MCF 10A (cell line): ENCODE results near the gene SIRPB2. TPM values are rescaled to one million over a fixed set of nuclear protein-coding genes. Genes with fewer than 3 reads are reported as not detected.
A peak's percentile ranks its signal among the peaks of the same experiment; 100 is the strongest.

Experiments used
- BruUV-seq: library from RNA; stranded (reverse); fragments of 400-500 nt; replicated peaks from 2 replicates; lab custom pipeline; 2021; lab: Mats Ljungman, UMichigan
- CTCF ChIA-PET: fragments of 300-600 bp; sonication (Branson Sonifier 250); formaldehyde crosslinking; extraction: SDS; loops from one replicate; lab custom pipeline; 2021; ENCODE audit warnings: antibody characterized with exemption, inconsistent platforms; lab: Yijun Ruan, JAX
- POLR2A ChIA-PET: fragments of 300-600, 350-650 bp; sonication (Branson Sonifier 250); formaldehyde crosslinking; extraction: SDS; loops from one replicate; lab custom pipeline; 2020; ENCODE audit warnings: antibody characterized with exemption, inconsistent platforms; lab: Yijun Ruan, JAX
- DNase-seq: peaks from one replicate; pipeline ENCODE4 v3.0.0-alpha.2; 2018; ENCODE audit not compliant: unreplicated experiment
- H3K27ac Mint-ChIP-seq: one replicate; pipeline ENCODE4 v1.8.0; 2022; ENCODE audit warnings: mild to moderate bottlenecking, low read depth, mixed read lengths; ENCODE audit not compliant: unreplicated experiment
- H3K27me3 Mint-ChIP-seq: one replicate; pipeline ENCODE4 v1.8.0; 2022; ENCODE audit warnings: mixed read lengths; ENCODE audit not compliant: insufficient read depth, unreplicated experiment
- H3K36me3 Mint-ChIP-seq: one replicate; pipeline ENCODE4 v1.8.0; 2022; ENCODE audit warnings: mild to moderate bottlenecking, moderate library complexity, mixed read lengths; ENCODE audit not compliant: insufficient read depth, unreplicated experiment
- H3K4me1 Mint-ChIP-seq: one replicate; pipeline ENCODE4 v1.8.0; 2022; ENCODE audit warnings: mixed read lengths; ENCODE audit not compliant: insufficient read depth, unreplicated experiment
- H3K4me3 Mint-ChIP-seq: one replicate; pipeline ENCODE4 v1.8.0; 2022; ENCODE audit warnings: mild to moderate bottlenecking, moderate library complexity, mixed read lengths; ENCODE audit not compliant: unreplicated experiment
- H3K9me3 Mint-ChIP-seq: one replicate; pipeline ENCODE4 v1.8.0; 2022; ENCODE audit warnings: mixed read lengths; ENCODE audit not compliant: unreplicated experiment
- intact Hi-C: fragments of 100-400 bp; cut with micrococcal nuclease; formaldehyde crosslinking; loops from 2 replicates; pipeline ENCODE4 v1.14.1; 2022
- total RNA-seq: library from RNA; stranded (reverse); gene quantifications from 2 replicates; pipeline ENCODE4 v1.2.3, GENCODE V29; 2022
- TF ChIP-seq, protein P1 (sequence below): fragments of 200-600 bp; IDR thresholded peaks from one replicate; pipeline ENCODE4 v1.8.0; 2022; ENCODE audit warnings: antibody characterized with exemption, mild to moderate bottlenecking; ENCODE audit not compliant: unreplicated experiment

SIRPB2 gene
- total RNA-seq, 1 experiment from 2014 or later, result 1.8 TPM

DNA sequence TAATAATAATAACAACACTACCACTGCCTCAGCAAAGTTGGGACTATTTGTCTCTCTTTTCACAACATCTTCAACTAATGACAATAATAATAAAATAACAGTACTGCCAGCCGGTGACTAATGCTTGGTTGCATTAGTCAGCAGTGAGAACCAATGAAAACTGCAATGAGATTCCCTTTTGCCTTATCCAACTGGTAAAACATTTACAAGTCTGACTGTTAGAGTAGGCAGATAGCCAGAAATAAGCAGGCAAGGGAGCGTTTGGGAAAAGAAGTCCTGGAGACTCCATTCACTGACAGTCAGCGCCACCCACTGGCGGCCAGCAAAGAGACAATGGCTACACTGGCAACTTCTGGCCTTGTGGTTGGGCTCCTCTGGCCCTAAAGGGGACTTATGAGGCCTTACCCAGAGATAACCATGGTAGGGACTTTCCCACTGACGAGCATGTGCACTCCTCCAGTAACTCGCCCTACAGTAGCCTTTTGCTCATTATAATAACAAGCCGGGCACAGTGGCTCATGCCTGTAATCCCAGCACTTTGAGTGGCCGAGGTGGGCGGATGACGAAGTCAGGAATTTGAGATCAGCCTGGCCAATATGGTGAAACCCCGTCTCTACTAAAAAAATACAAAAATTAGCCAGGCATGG, 21.2 kb downstream of the SIRPB2 start:
- CTCF ChIA-PET, result interaction anchor here (1.2 to 25.4 kb wide), 5 partner anchors 20 to 158 kb away, joined by 4 to 615 read pairs (median 46); partner anchors contain the start of gene SIRPB2
- Mint-ChIP-seq H3K4me3 (peak overlapping the region; percentile 39), H3K36me3 (no peaks in the 10 kb centered on the region), H3K27ac (peak overlapping the region; percentile 57), H3K9me3 (no peaks in the 10 kb centered on the region), H3K27me3 (no peaks in the 10 kb centered on the region), H3K4me1 (peaks cover 36% of the 10 kb centered on the region)
- intact Hi-C loops, result loop anchor here (1.0 to 10.0 kb wide), 3 partner anchors 35 to 635 kb away; partner anchors contain the start of gene STK35
- POLR2A ChIA-PET, result interaction anchor here (0.7 to 7.0 kb wide), 6 partner anchors 19 to 144 kb away, joined by 3 to 150 read pairs (median 56); partner anchors contain the start of gene SDCBP2
- BruUV-seq, result no TSS peak
- TF ChIP-seq, protein P1, sequence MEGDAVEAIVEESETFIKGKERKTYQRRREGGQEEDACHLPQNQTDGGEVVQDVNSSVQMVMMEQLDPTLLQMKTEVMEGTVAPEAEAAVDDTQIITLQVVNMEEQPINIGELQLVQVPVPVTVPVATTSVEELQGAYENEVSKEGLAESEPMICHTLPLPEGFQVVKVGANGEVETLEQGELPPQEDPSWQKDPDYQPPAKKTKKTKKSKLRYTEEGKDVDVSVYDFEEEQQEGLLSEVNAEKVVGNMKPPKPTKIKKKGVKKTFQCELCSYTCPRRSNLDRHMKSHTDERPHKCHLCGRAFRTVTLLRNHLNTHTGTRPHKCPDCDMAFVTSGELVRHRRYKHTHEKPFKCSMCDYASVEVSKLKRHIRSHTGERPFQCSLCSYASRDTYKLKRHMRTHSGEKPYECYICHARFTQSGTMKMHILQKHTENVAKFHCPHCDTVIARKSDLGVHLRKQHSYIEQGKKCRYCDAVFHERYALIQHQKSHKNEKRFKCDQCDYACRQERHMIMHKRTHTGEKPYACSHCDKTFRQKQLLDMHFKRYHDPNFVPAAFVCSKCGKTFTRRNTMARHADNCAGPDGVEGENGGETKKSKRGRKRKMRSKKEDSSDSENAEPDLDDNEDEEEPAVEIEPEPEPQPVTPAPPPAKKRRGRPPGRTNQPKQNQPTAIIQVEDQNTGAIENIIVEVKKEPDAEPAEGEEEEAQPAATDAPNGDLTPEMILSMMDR, result peak; percentile 74
- DNase-seq, result peak; percentile 99

DNA sequence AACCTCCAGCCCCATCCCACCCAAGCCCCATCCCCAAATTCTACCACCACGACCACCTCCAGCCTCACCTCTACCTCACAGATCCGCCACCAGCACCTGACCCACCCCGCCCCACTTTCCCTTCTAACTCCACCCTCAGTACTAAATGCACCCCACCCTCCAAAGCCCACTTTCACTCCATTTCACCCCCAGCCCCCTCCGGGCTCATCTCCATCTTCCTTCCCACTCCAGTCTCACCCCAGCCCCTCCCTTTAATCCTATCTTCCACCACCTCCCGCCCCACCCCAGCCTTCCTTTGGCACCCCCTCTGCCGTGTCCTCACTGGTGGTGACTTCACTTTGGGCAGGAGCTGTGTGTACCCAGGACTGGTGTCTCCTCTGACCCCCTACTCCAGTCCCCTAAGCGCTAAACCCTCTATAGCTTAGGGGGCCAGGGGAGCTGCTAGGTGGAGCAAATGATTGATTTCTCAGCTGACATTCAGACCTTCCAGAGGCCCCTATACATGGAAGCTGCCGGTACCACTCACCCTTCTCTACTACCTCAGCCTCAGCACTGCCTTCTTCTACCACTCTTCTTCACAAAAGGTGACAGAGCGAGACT, 21.8 kb downstream of the SIRPB2 start:
- Mint-ChIP-seq H3K27ac (peak overlapping the region; percentile 57), H3K36me3 (no peaks in the 10 kb centered on the region), H3K4me3 (peak overlapping the region; percentile 39), H3K27me3 (no peaks in the 10 kb centered on the region), H3K9me3 (no peaks in the 10 kb centered on the region), H3K4me1 (peaks cover 34% of the 10 kb centered on the region)
- POLR2A ChIA-PET, result interaction anchor here (0.6 to 7.0 kb wide), 6 partner anchors 8 to 143 kb away, joined by 3 to 150 read pairs (median 81); partner anchors contain the start of genes FKBP1A and SDCBP2
- intact Hi-C loops, result loop anchor here (10.0 kb wide), 1 partner anchor 155 kb away; no protein-coding TSS in a partner anchor
- CTCF ChIA-PET, result interaction anchor here (0.5 to 25.4 kb wide), 9 partner anchors 8 to 359 kb away, joined by 3 to 615 read pairs (median 8); partner anchors contain the start of gene SIRPB2
- DNase-seq, result no peak
- TF ChIP-seq, protein P1, result no peak
- BruUV-seq, result no TSS peak

DNA sequence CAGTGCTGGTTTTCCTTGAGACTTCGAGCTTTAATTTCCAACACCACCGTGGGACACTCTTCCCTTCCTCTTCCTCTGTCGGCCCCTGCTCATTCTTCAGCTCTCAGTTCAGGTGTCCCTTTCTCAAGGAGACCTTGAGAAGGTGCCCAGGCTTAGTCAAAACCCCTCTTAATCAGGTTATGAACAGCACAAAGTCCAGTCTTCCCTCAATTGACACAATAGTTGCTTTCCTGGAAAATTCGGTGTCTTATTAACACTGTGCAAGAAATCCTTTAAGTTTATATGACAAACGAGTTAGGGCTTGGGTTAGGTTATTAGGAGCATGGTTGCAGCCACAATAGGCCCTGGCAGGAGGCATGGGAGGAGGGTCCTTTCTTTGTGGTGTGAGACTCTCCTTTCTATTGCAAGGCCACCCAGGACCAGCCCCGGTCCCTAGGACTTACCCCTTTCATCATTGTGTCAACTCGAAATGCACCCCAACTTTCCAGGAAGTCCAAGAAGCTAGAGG, 23.0 kb downstream of the SIRPB2 start:
- BruUV-seq, result no TSS peak
- intact Hi-C loops, result loop anchor here (10.0 kb wide), 1 partner anchor 153 kb away; no protein-coding TSS in a partner anchor
- peak overlapping the region; percentile 78 for H3K4me3 Mint-ChIP-seq

More for the DNA sequence above, 23.0 kb downstream of the SIRPB2 start:
- DNase-seq, result no peak
- Mint-ChIP-seq H3K36me3 (no peaks in the 10 kb centered on the region), H3K9me3 (no peaks in the 10 kb centered on the region), H3K27me3 (no peaks in the 10 kb centered on the region), H3K27ac (peak overlapping the region; percentile 65), H3K4me1 (peaks cover 36% of the 10 kb centered on the region)
- ChIA-PET CTCF (interaction anchor here (0.7 to 25.4 kb wide), 19 partner anchors 9 to 363 kb away, joined by 3 to 615 read pairs (median 3); partner anchors contain the start of gene SIRPB2), POLR2A (interaction anchor here (1.0 to 7.0 kb wide), 10 partner anchors 9 to 142 kb away, joined by 3 to 150 read pairs (median 32); partner anchors contain the start of genes FKBP1A, SDCBP2 and SIRPB2)
- TF ChIP-seq, protein P1, result no peak
